GM12872 (cell line): ENCODE data around the gene CXorf58.

Experiments
- TF ChIP-seq, protein P1 (sequence below): IDR thresholded peaks from 3 replicates; pipeline ENCODE4 v1.5.1; 2011; ENCODE audit warnings: low read depth, mild to moderate bottlenecking, low read length, moderate library complexity; ENCODE audit not compliant: insufficient read depth

Gene CXorf58

DNA sequence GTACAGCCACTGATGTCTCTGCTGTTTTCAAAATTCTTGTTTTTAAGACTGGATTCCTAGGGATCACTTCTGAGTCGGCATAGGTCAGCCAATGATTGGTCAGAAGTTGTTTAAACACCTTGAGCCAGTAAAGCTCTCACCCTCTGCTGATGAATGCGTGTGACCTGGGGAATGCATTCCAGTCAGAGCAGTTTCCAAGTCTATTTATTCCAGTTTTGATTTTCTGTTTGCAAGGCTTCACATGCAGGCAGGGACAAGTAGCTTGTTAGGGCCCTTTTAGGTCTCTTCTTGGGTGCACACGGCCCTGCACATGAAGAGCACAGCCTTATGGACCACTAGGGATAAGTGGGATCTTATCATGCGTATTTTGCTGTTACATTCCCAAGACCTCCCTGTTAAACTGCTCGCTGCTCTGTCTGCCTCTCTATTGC is 72.2 kb downstream of the CXorf58 start:
- TF ChIP-seq, protein P1, sequence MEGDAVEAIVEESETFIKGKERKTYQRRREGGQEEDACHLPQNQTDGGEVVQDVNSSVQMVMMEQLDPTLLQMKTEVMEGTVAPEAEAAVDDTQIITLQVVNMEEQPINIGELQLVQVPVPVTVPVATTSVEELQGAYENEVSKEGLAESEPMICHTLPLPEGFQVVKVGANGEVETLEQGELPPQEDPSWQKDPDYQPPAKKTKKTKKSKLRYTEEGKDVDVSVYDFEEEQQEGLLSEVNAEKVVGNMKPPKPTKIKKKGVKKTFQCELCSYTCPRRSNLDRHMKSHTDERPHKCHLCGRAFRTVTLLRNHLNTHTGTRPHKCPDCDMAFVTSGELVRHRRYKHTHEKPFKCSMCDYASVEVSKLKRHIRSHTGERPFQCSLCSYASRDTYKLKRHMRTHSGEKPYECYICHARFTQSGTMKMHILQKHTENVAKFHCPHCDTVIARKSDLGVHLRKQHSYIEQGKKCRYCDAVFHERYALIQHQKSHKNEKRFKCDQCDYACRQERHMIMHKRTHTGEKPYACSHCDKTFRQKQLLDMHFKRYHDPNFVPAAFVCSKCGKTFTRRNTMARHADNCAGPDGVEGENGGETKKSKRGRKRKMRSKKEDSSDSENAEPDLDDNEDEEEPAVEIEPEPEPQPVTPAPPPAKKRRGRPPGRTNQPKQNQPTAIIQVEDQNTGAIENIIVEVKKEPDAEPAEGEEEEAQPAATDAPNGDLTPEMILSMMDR: no peak

DNA sequence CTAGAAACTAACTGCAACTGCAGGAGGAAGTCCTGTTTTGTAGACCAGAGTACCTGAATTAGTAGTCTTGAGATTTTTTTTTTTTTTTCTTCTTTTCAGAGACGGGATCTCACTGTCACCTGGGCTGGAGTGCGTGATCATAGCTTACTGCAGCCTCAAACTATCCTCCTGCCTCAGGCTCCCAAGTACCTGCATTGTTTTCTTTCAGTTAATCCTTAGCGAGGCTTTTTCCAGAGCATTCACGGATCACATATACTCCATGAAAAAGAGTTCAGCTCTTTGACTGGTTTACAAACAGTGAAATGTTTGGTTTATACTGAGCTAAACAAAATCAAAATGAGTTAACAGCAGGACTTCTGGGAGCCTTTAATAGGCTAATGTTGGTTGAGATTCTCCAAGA is 73.4 kb downstream of the CXorf58 start:
- TF ChIP-seq, protein P1: no peak

DNA sequence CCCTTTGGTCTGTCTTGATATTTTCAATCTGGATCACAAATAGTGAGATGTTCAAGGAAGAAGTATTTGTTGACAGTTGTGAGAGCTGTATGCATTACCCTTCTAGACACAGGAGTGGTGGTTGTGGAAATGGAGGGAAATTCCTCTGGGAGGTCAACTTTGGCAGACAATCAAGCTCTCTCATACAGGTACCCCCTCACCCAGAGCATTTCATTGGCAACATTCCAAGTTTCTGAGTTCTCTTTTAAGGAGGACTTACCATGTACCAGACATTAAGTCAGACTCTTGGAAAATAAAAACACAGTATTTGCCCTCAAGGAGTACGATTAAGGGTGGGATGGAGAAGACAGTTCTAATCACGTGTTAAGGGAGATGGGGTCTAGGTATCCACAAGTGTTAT is 73.9 kb downstream of the CXorf58 start:
- TF ChIP-seq, protein P1: no peak

DNA sequence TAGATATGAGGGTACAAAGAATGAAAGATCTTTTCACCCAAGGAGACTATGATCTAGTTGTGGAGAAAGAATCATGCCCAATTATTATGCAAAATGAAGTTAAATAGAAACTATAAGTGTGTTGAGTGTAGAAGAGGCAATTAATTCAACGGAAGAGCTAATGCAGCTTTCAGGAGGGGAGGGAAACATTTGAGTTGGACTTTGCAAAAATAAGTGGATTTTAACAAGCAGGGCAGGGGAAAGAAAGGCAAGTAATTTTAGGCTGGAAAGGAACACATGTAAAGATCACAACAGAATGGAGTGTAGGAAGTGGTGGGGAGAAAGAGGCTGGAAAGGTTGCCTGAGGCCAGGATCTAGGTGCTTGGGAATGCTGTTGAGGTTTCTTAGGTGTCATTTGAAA is 75.1 kb downstream of the CXorf58 start:
- TF ChIP-seq, protein P1: no peak
